ENCODE data around the gene CMTM4.
"Not testable (repeated sequence)": the region's sequence is repeated elsewhere in the genome, so short reads cannot be mapped to it uniquely, and the experiment has no call there.

Gene CMTM4

GRCh38 chr16:66705790-66706505 lies 9.4 kb upstream of the CMTM4 start:
- no peak for DNase-seq (ENCODE audit: low read depth in 2 of 2)

- DNase-seq (ENCODE audit: low read depth in 2 of 2) = no peak
These were observed 7.1 kb upstream of the CMTM4 start for GRCh38 chr16:66703406-66704215.

GRCh38 chr16:66701516-66701915 lies 5.0 kb upstream of the CMTM4 start:
- no peak for DNase-seq (ENCODE audit: low read depth in 2 of 2)

GRCh38 chr16:66701026-66701425 lies 4.5 kb upstream of the CMTM4 start:
- no peak for DNase-seq (ENCODE audit: low read depth in 2 of 2)

- DNase-seq (ENCODE audit: low read depth in 2 of 2) = no peak
These were observed 3.4 kb upstream of the CMTM4 start for GRCh38 chr16:66699898-66700297.

GRCh38 chr16:66698046-66698445 lies 1.5 kb upstream of the CMTM4 start:
- DNase-seq (ENCODE audit: low read depth in 2 of 2) = no peak

GRCh38 chr16:66695935-66696668 lies 441 bp downstream of the CMTM4 start:
- peak in 1 of 2 donors; percentile 21 for DNase-seq (ENCODE audit: low read depth in 2 of 2)

- peak in 1 of 2 donors; percentile 3 for DNase-seq (ENCODE audit: low read depth in 2 of 2)
These were observed 1.0 kb downstream of the CMTM4 start for GRCh38 chr16:66695471-66695934.

- DNase-seq (ENCODE audit: low read depth in 2 of 2) = no peak
These were observed 3.4 kb downstream of the CMTM4 start for GRCh38 chr16:66693149-66693548.

- no peak for DNase-seq (ENCODE audit: low read depth in 2 of 2)
These were observed 4.2 kb downstream of the CMTM4 start for GRCh38 chr16:66692341-66692740.

- no peak for DNase-seq (ENCODE audit: low read depth in 2 of 2)
These were observed 5.3 kb downstream of the CMTM4 start for GRCh38 chr16:66691234-66691633.

- no peak for DNase-seq (ENCODE audit: low read depth in 2 of 2)
These were observed 6.3 kb downstream of the CMTM4 start for GRCh38 chr16:66690106-66690847.

GRCh38 chr16:66689282-66689681 lies 7.3 kb downstream of the CMTM4 start:
- no peak for DNase-seq (ENCODE audit: low read depth in 2 of 2)

GRCh38 chr16:66687906-66688625 lies 8.5 kb downstream of the CMTM4 start:
- DNase-seq (ENCODE audit: low read depth in 2 of 2) = no peak

- not testable (repeated sequence) for DNase-seq (ENCODE audit: low read depth in 2 of 2)
These were observed 10.9 kb downstream of the CMTM4 start for GRCh38 chr16:66685501-66686115.

GRCh38 chr16:66682271-66682670 lies 14.3 kb downstream of the CMTM4 start:
- no peak for DNase-seq (ENCODE audit: low read depth in 2 of 2)

GRCh38 chr16:66681676-66682075 lies 14.9 kb downstream of the CMTM4 start:
- DNase-seq (ENCODE audit: low read depth in 2 of 2) = no peak

GRCh38 chr16:66678337-66678736 lies 18.2 kb downstream of the CMTM4 start:
- DNase-seq (ENCODE audit: low read depth in 2 of 2) = no peak

- DNase-seq (ENCODE audit: low read depth in 2 of 2) = no peak
These were observed 18.7 kb downstream of the CMTM4 start for GRCh38 chr16:66677836-66678235.

GRCh38 chr16:66677179-66677578 lies 19.4 kb downstream of the CMTM4 start:
- no peak for DNase-seq (ENCODE audit: low read depth in 2 of 2)

- DNase-seq (ENCODE audit: low read depth in 2 of 2) = no peak
These were observed 19.9 kb downstream of the CMTM4 start for GRCh38 chr16:66676599-66676998.
